Neuronal stem cell (in vitro differentiated cells): ENCODE measurements around the gene PDE10A.

Experiments
- DNase-seq: peaks from one replicate; pipeline ENCODE4 v3.0.0-alpha.2; 2013; ENCODE audit warnings: low spot score
- H2AFZ ChIP-seq: one replicate; pipeline ENCODE4 v1.6.1; 2013; ENCODE audit warnings: mild to moderate bottlenecking, low read length, inconsistent platforms
- H2AK5ac ChIP-seq: 2 replicates; pipeline ENCODE4 v1.6.1; 2013; ENCODE audit warnings: low read depth, mild to moderate bottlenecking, inconsistent platforms, low read length, moderate library complexity, mixed read lengths
- H2BK120ac ChIP-seq: 2 replicates; pipeline ENCODE4 v1.6.1; 2013; ENCODE audit warnings: low read depth, mild to moderate bottlenecking, inconsistent platforms, low read length, moderate library complexity, mixed read lengths
- H2BK12ac ChIP-seq: one replicate; pipeline ENCODE4 v1.6.1; 2013; ENCODE audit warnings: low read length, inconsistent platforms
- H2BK15ac ChIP-seq: 2 replicates; pipeline ENCODE4 v1.6.1; 2013; ENCODE audit warnings: mild to moderate bottlenecking, low read length, inconsistent platforms, mixed read lengths
- H2BK5ac ChIP-seq: one replicate; pipeline ENCODE4 v1.6.1; 2013; ENCODE audit warnings: inconsistent platforms, mild to moderate bottlenecking, low read length, moderate library complexity
- H3K14ac ChIP-seq: one replicate; pipeline ENCODE4 v1.6.1; 2013; ENCODE audit warnings: low read length, inconsistent platforms
- H3K18ac ChIP-seq: 2 replicates; pipeline ENCODE4 v1.6.1; 2013; ENCODE audit warnings: low read length, inconsistent platforms
- H3K23ac ChIP-seq: 2 replicates; pipeline ENCODE4 v1.6.1; 2013; ENCODE audit warnings: low read depth, mild to moderate bottlenecking, mixed read lengths, low read length, inconsistent platforms; ENCODE audit not compliant: poor library complexity
- H3K27ac ChIP-seq: replicated peaks from 3 replicates; pipeline ENCODE4 v1.5.1; 2013; ENCODE audit warnings: low read length, inconsistent platforms
- H3K27me3 ChIP-seq, 3 experiments: 2 replicates each; pipeline ENCODE4 v1.6.1; 2013; ENCODE audit warnings: low read length in 3 of 3, mild to moderate bottlenecking in 2 of 3, inconsistent platforms in 1 of 3, low read depth in 1 of 3, mixed read lengths in 1 of 3, moderate library complexity in 1 of 3; ENCODE audit not compliant: control insufficient read depth in 3 of 3, insufficient read depth in 3 of 3
- H3K36me3 ChIP-seq, 2 donors: replicated peaks in 1 of 2; 2 replicates each; pipeline ENCODE4 v1.6.1; 2013; ENCODE audit warnings: low read length in 2 of 2; ENCODE audit not compliant: control insufficient read depth in 2 of 2, insufficient read depth in 2 of 2
- H3K4ac ChIP-seq: 2 replicates; pipeline ENCODE4 v1.6.1; 2013; ENCODE audit warnings: inconsistent platforms, mild to moderate bottlenecking, low read length, moderate library complexity
- H3K4me1 ChIP-seq, 2 donors: 1 replicate in 1 of 2; 2 replicates in 1 of 2; pipeline ENCODE4 v1.6.1; 2013; ENCODE audit warnings: low read length in 2 of 2, low read depth in 1 of 2; ENCODE audit not compliant: control insufficient read depth in 2 of 2, insufficient read depth in 1 of 2
- H3K4me2 ChIP-seq: one replicate; pipeline ENCODE4 v1.6.1; 2013; ENCODE audit warnings: mild to moderate bottlenecking, low read length, inconsistent platforms; ENCODE audit not compliant: insufficient read depth, poor library complexity, severe bottlenecking
- H3K4me3 ChIP-seq, 2 donors: 2 replicates each; pipeline ENCODE4 v1.5.1; 2013; ENCODE audit warnings: low read length in 2 of 2, mild to moderate bottlenecking in 2 of 2, inconsistent platforms in 1 of 2, moderate library complexity in 1 of 2
- H3K79me1 ChIP-seq: one replicate; pipeline ENCODE4 v1.6.1; 2013; ENCODE audit warnings: low read depth, mild to moderate bottlenecking, inconsistent platforms, low read length, moderate library complexity
- H3K9ac ChIP-seq: one replicate; pipeline ENCODE4 v1.6.1; 2013; ENCODE audit warnings: mild to moderate bottlenecking, low read depth, low read length, inconsistent platforms; ENCODE audit not compliant: poor library complexity
- H3K9me3 ChIP-seq, 2 donors: replicated peaks in 1 of 2; 2 replicates each; pipeline versions ENCODE3 to v1.6.1; 2013; ENCODE audit warnings: low read length in 2 of 2, mild to moderate bottlenecking in 2 of 2, inconsistent platforms in 1 of 2, low read depth in 1 of 2, mixed read lengths in 1 of 2, moderate library complexity in 1 of 2; ENCODE audit not compliant: control insufficient read depth in 2 of 2, insufficient read depth in 1 of 2
- H4K8ac ChIP-seq: one replicate; pipeline ENCODE4 v1.6.1; 2013; ENCODE audit warnings: low read depth, mild to moderate bottlenecking, inconsistent platforms, low read length, moderate library complexity
- H4K91ac ChIP-seq: one replicate; pipeline ENCODE4 v1.6.1; 2013; ENCODE audit warnings: low read length, low read depth, mild to moderate bottlenecking, inconsistent platforms; ENCODE audit not compliant: poor library complexity
- WGBS, 2 donors: extraction: QIAGEN DNeasy Blood & Tissue Kit; methylation state at CpG; one replicate each; pipeline ENCODE4 v1.1.7; 2013; ENCODE audit warnings: missing lambda C conversion rate in 2 of 2, mixed read lengths in 1 of 2; ENCODE audit not compliant: insufficient read length in 2 of 2, insufficient replicate concordance in 1 of 2; ENCODE audit errors: extremely low coverage in 2 of 2; 5-methylcytosine and 5-hydroxymethylcytosine counted together

PDE10A gene

DNA sequence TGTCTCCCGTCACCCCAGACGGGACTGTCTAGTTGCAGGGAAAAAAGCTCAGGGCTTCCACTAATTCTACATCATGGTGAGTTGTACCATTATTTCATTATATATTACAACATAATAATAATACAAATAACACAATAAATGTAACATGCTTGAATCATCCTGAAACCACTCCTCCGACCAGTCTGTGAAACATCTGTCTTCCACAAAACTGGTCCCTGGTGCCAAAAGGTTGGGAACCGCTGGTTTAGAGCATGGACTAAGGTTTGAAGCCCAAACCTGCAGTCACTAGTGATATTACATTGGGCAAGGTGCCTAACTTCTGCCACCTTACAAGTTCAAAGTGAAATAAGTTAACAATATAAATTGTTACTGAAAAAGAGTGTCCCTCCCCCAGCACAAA, 175.7 kb downstream of the PDE10A start:
- Histone ChIP-seq H3K4me1 (peaks cover 12 to 13% of the 10 kb centered on the region in 2 donors), H2BK15ac (no peak overlapping the region), H3K18ac (no peak overlapping the region), H3K9ac (no peak overlapping the region), H3K27ac (no peak overlapping the region), H2AFZ (no peak overlapping the region), H3K79me1 (no peaks in the 10 kb centered on the region), H3K14ac (no peak overlapping the region), H3K23ac (no peak overlapping the region), H4K91ac (no peak overlapping the region), H3K9me3 (peaks cover 0 to 23% of the 10 kb centered on the region in 2 donors), H3K36me3 (peaks cover 0 to 5% of the 10 kb centered on the region in 2 donors), H4K8ac (no peak overlapping the region), H2BK5ac (no peak overlapping the region), H3K4me3 (no peak overlapping the region), H2BK120ac (no peak overlapping the region), H2BK12ac (no peak overlapping the region), H3K4ac (no peak overlapping the region), H3K27me3 (no peaks in the 10 kb centered on the region), H2AK5ac (no peak overlapping the region), H3K4me2 (no peak overlapping the region)
- WGBS, 2 donors: no CpG with 5 or more reads among the region's 4 CpGs
- DNase-seq: no peak

DNA sequence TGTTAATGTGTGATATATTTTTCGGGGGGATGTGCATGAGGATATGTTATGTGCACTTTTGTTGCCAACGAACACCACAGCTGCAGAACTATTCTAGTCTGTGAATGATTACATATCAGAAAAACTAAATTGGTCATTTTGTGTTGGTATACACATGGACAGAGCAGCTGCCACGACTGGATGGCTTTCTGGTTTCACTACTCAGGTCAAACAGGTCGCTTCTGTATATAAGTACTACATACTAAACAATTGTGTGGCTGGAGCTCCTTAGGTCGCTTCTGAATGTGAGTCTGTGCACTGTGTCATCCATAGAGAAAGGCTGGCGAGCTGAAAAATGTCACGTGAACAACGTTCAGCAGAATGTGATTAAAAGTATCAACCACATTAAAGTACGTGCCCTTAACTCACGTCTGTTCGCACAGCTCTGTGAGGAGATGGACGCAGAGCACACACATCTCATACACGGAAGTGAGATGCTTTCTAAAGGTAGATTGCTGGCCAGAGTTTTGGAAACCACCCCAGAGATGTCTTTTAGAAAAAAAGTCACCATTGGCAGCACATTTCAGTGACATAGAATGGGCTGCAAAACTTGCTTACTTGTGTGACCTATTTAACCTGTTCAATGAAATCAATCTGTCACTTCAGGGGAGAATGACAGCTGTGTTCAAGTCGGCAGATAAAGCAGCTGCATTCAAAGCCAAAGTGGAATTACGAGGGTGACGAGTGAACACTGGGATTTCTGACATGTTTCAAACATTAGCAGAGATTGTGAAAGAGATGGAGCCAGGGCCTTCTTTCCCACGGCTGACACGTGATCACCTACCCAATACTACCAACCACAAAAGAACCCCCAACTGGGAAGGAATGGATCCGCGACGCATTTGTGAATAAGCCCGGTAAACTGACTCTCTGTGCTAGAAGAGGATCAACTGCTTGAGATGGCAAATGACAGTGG, 176.6 kb downstream of the PDE10A start:
- no peak overlapping the region for H2BK15ac ChIP-seq
- H3K27me3 ChIP-seq: no peaks in the 10 kb centered on the region
- H3K4me3 ChIP-seq: no peak overlapping the region
- no peak overlapping the region for H3K4ac ChIP-seq
- H3K9ac ChIP-seq: no peak overlapping the region
- no peak for DNase-seq
- peaks cover 0 to 7% of the 10 kb centered on the region in 2 donors for H3K36me3 ChIP-seq
- peaks cover 12 to 13% of the 10 kb centered on the region in 2 donors for H3K4me1 ChIP-seq
- no peak overlapping the region for H3K18ac ChIP-seq
- H2AFZ ChIP-seq: no peak overlapping the region
- no peak overlapping the region for H2BK12ac ChIP-seq
- H3K9me3 ChIP-seq: peaks cover 0 to 16% of the 10 kb centered on the region in 2 donors
- H4K91ac ChIP-seq: no peak overlapping the region
- no peak overlapping the region for H3K27ac ChIP-seq
- no peak overlapping the region for H2BK5ac ChIP-seq
- H2BK120ac ChIP-seq: no peak overlapping the region
- no peaks in the 10 kb centered on the region for H3K79me1 ChIP-seq
- no peak overlapping the region for H3K23ac ChIP-seq
- no peak overlapping the region for H4K8ac ChIP-seq
- no CpG with 5 or more reads among the region's 22 CpGs for WGBS, 2 donors
- no peak overlapping the region for H3K4me2 ChIP-seq
- H2AK5ac ChIP-seq: no peak overlapping the region
- no peak overlapping the region for H3K14ac ChIP-seq

DNA sequence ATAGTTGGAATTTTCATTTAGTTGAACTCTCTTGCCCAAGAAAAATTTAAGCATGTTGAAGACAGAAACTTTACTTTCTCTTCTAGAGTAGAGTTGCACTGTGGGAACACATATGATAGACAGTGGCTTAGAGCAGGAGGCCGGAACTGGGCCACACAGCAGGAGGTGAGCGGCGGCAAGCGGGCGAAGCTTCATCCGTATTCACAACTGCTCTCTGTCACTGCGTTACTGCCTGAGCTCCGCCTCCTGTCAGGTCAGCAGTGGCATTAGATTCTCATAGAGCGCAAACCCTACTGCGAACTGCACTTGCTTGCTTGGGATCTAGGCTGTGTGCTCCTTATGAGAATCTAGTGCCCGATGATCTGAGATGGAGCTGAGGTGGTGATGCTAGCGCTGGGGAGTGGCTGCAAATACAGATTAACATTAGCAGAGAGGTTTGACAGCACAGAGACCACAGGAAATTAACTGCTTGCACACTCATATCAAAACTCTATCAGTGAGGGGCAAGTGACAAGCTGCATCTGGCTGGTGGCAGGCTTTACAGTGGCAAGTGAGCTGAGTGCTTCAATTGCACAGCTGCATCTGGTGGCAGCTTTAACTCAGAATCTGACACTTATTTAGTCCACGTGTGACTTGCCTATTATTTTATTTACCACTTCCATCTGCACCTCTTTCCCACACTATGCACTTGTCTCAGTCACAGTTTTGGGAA, 178.7 kb downstream of the PDE10A start:
- Histone ChIP-seq H3K9ac (no peak overlapping the region), H2BK15ac (no peak overlapping the region), H3K36me3 (peaks cover 0 to 7% of the 10 kb centered on the region in 2 donors), H3K4me1 (peaks cover 12 to 13% of the 10 kb centered on the region in 2 donors), H2AFZ (no peak overlapping the region), H2BK12ac (no peak overlapping the region), H2BK5ac (no peak overlapping the region), H3K4me2 (no peak overlapping the region), H3K4me3 (no peak overlapping the region), H3K27ac (no peak overlapping the region), H4K8ac (no peak overlapping the region), H2AK5ac (no peak overlapping the region), H4K91ac (no peak overlapping the region), H2BK120ac (no peak overlapping the region), H3K27me3 (no peaks in the 10 kb centered on the region), H3K9me3 (peaks cover 0 to 4% of the 10 kb centered on the region in 2 donors), H3K4ac (no peak overlapping the region), H3K79me1 (no peaks in the 10 kb centered on the region), H3K14ac (no peak overlapping the region), H3K23ac (no peak overlapping the region), H3K18ac (no peak overlapping the region)
- DNase-seq: peak; percentile 5
- WGBS, 2 donors: no CpG with 5 or more reads among the region's 13 CpGs

DNA sequence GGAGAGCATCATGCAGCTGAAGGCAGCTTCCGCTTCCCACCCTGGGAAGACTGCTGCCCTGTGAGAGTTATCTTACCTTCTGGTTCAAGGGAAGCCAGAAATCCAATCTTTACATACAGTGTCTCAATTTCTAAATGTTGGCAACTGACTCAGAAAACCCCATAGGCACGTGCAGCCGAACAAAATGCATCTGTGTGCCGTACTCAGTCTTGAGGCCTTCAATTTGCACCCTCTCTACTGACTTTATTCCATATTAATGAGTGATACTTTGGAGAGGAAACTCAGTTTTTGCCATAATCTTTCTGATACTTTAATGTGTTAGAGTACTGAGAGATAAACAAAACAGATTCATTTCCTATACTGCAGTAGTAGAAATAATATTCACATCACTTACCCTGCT, 181.1 kb downstream of the PDE10A start:
- Histone ChIP-seq H2BK5ac (no peak overlapping the region), H2AK5ac (no peak overlapping the region), H3K23ac (no peak overlapping the region), H2AFZ (no peak overlapping the region), H3K27me3 (no peaks in the 10 kb centered on the region), H3K36me3 (peaks cover 0 to 7% of the 10 kb centered on the region in 2 donors), H3K18ac (no peak overlapping the region), H3K9me3 (no peaks in the 10 kb centered on the region), H3K4me2 (no peak overlapping the region), H3K4me1 (peaks cover 10 to 19% of the 10 kb centered on the region in 2 donors), H2BK12ac (no peak overlapping the region), H3K9ac (no peak overlapping the region), H2BK15ac (no peak overlapping the region), H3K4ac (no peak overlapping the region), H3K79me1 (no peaks in the 10 kb centered on the region), H4K8ac (no peak overlapping the region), H2BK120ac (no peak overlapping the region), H3K4me3 (no peak overlapping the region), H4K91ac (no peak overlapping the region), H3K27ac (no peak overlapping the region), H3K14ac (no peak overlapping the region)
- WGBS, 2 donors: no CpG with 5 or more reads among the region's 4 CpGs
- DNase-seq: no peak
